AG20443 (cell line): ENCODE data around the gene MAP1B.
"Not testable (repeated sequence)": the region's sequence is repeated elsewhere in the genome, so short reads cannot be mapped to it uniquely, and the experiment has no call there.

Source experiments
- DNase-seq: peaks from one replicate; pipeline ENCODE4 v3.0.0; 2012; ENCODE audit warnings: low spot score, mixed read lengths

MAP1B gene

DNA sequence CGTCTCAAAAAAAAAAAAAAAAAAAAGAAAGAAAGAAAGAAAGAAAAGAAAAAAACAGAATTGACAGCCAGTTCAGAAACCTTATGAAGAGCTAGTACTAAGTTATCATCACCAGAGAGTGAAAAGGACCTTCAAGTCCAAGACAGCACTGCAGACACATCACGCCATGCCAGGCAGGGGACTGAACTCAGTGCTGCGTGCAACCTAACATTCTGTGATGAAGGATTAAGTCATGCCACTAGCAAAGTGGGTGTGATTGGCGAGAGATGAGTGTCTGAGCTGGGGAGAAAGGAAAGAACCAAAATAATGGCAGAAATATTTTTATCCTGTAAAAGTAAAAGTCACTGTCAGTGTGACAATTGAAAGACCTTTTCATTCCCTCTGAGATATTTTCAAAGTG lies 54.7 kb downstream of the MAP1B start:
- DNase-seq: no peak

DNA sequence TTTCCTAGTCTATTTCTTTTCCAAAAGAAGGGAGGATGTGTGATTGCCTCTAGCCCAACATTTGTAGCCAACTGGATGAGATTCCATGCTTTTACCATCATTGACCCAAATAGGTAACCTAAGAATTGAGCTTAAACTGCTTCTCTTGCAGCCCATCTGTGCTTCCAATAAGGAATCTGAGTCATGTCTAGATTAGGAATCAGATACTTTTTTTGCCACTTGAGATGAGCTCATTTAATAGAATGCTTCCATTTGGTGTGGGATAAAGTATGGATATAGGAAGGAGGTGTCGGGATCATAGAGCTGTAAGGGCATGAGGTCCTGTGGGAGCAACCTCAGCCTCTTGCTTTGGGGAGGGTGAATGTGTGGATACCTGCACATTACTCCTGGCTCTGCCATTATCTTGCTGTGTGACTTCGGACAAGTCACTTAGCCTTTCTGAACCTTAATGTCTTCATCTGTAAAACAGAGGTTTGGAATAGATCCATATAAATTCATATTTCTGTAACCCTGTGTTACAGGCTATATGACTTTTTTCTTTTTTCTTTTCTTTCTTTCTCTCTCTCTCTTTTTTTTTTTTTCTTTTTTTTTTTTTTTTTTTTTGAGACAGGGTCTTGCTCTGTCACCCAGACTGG lies 56.2 kb downstream of the MAP1B start:
- DNase-seq: no peak

DNA sequence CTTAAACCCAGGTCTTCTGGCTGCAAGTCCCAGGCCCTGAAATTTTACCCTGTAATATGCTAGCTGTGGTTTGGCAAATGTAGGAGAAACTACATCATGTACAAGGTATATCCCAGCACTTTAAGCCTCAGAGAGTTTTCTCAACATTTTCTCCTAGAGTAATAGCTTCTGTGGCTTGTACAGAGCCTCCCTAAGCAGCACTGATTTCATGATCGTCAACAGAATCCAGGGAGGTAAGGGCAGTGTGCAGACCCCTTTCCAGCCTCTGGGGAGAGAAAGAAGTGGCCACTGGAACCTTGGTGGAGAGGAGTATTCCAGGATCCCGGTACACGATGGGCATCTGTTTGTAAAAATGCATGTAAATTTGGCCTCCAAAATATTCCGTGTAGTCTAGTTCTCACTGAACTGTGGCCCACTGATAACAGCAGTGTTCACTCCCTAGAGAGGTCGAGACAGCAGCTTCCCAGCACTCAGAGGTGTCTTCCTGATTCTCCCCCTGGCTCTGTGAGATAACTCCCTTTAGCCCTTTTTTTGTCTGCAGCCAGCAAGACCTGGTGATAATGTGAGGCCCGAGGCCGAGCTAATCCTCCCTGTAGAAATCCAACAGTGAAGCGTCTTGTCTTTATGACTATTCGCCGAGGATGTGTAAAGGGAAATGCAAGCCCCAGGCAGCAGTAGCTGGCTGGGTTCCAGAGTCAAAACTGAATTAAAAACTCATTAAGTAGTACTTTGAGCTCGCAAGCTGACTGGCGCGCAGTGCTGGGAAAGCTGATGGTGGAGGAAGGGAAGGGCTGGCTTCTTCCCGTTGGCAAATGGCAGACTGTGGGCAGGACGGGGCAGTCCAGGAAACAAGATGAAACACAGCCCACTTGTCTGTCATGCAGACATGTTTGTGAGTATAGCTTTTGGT lies 59.0 kb downstream of the MAP1B start:
- DNase-seq: peak; percentile 29

GRCh38 chr5:72167257-72167656 lies 60.0 kb downstream of the MAP1B start:
- DNase-seq: no peak

- DNase-seq: peak; percentile 83
Observed at GRCh38 chr5:72167804-72168203, 60.5 kb downstream of the MAP1B start.

- DNase-seq: no peak
Observed at GRCh38 chr5:72170101-72170500, 62.8 kb downstream of the MAP1B start.

GRCh38 chr5:72171181-72171580 lies 63.9 kb downstream of the MAP1B start:
- not testable (repeated sequence) for DNase-seq

- no peak for DNase-seq
Observed at GRCh38 chr5:72171667-72172066, 64.4 kb downstream of the MAP1B start.

DNA sequence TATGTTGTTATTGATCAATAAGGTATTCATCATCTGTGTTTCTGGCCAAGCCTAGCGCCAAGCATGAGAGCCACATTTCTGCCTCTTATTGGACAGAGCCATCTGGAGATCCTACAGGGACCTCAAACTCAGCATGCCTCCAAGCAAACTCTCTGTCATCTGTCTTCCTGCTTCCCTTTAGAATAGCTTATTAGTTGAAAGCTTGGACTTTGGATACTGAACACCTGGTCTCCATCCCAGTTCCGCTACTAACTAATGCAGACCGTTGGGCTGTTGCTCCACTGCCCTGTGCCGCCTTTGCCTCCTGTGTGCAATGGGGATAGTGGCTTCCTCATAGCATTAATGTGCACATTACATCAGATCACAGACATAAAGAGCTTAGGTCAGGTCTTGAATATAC lies 65.5 kb downstream of the MAP1B start:
- DNase-seq: no peak

- no peak for DNase-seq
Observed at GRCh38 chr5:72177538-72177937, 70.3 kb downstream of the MAP1B start.

DNA sequence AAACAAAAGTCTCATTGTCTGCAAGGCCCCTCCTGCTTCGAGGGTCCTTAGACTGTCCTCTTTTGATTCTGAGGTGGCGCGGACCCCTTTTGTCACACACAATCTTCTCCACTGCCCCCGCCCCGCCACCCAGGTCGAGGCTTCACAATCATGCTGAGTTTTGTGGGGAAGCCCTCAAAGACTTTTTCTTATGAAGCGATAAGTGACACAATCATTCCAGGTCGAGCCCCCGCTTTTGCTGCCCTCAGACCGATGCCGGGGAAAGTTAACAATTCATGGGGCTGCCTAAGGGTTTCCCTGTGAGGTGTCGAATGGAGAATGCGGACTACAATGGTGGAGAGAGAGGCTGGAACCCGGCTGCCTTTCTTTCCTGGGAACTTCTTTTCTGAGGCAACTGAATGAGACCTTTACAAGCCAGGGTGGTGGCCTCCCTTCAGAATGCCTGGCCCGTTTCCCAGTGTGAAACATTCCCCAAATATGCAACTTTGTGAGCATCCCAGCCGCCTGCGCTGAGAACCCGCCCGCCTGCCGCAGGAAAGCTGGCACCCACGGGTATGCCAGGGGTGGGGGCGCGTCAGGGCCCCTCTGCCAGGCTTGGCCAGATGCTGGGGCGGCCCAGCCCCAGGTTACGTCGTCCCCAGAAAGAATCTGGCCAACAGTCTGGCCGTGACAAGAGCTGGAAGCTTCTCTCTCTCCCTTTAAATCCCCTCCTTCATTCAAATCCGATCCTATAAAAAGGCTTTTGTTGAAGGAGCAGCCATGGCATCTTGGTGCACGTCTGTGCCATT lies 71.9 kb downstream of the MAP1B start:
- DNase-seq: peak; percentile 93

DNA sequence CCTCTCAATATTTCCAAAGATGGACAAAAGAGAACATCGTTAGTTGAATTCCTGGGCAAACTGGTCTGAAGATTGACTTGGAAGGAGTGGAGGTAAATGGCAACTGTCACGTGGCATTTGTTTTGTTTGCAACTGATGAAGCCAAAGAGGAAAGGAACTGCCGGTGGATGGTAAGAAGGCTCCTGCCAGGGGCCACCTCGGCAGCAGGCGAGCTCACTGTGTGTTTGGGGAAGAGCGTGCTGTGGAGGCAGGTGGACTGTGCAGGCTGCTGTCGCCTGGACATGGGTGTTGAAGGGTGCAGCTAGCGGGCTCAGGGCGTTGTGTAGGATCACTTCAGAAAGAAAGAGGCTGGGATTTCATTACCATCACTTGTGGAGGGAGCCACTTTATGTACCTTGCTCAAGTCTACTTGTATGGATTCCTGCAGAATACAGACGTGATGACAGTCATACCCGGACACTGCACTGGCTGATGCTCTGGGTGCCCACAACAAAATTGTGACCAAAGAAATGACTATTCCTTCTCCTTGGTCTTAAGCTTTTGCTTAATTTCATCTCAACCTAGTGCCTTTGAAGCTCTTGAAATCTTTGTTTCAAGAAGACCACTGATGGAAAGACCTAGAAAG lies 72.7 kb downstream of the MAP1B start:
- peak; percentile 18 for DNase-seq

DNA sequence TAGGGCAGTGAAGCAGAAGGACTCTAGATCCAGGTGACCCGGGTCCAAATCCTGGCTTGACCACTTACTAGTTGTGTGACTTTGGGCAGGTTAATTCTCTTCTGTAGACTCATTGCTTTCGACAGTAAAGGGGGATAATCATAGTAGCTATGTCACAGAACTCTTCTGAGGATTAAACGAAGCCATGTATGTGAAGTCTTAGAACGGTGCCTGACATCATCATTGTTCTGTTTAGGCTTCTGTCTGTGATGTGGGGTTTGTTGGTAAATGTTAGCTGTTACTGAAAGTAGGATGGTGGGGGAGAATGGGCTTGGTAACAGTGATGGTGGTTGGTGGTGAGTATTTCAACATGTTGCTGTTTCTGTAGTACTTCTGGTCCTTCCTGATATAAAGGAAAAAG lies 73.7 kb downstream of the MAP1B start:
- no peak for DNase-seq

DNA sequence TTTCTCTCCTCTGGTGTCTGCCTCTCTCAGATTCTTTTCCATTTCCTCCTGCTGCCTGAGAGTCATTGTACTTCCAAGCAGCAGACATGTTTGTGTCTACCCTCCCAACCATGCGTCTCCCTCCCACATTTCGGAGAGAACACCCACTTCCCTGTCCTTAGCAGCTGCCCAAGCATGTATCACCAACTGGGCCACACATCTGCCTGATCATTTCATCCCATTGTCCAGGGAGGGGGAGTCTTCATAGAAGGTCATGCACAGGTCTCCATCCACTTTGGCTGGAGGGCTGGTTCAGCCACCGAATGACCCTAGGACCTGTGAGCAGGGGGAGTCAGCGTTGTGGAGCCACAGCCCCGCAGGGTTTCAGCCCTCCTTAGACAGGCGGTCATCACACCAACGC lies 75.4 kb downstream of the MAP1B start:
- DNase-seq: no peak

DNA sequence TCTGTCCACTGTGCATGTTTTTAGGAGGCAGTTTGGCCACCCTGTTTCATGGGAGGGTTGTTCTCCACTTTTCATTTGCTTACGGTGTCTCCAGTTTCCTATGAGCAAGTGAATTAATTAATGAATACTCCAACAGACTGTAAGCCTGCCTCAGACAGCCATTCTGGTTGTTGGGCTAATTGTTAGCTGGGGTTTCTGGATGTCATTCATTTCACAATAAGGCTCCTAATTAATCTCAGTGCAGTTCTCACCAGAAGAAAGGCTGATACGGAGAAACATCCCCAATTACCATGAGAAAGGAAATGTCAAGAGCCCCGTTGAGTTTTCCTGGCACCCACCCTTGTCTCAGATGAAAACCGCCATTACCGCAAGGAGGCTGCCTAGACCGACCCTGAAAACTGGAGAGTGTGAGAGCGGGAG lies 75.8 kb downstream of the MAP1B start:
- no peak for DNase-seq

DNA sequence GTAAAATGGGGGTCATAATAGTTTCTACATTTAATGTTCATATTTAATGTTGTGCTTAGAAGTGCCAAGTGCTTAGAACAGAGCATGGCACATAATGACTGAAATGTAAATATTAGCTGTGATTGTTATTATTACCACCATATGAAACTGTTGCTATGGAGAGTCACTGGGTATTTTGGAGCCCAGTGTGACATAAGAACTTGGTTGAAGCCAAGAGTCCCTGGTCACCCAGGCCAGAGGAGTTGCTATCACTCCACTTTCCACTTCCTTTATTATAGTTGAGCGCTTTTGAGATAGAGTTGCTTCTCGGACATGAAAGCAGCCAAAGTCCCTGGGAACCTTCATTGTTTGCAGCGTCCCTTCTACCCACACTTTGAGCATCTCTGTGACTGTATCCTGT lies 77.1 kb downstream of the MAP1B start:
- no peak for DNase-seq

GRCh38 chr5:72185496-72186329 lies 78.4 kb downstream of the MAP1B start:
- peak; percentile 52 for DNase-seq

- DNase-seq: no peak
Observed at GRCh38 chr5:72187388-72188075, 80.3 kb downstream of the MAP1B start.

GRCh38 chr5:72188166-72188565 lies 80.9 kb downstream of the MAP1B start:
- DNase-seq: no peak

DNA sequence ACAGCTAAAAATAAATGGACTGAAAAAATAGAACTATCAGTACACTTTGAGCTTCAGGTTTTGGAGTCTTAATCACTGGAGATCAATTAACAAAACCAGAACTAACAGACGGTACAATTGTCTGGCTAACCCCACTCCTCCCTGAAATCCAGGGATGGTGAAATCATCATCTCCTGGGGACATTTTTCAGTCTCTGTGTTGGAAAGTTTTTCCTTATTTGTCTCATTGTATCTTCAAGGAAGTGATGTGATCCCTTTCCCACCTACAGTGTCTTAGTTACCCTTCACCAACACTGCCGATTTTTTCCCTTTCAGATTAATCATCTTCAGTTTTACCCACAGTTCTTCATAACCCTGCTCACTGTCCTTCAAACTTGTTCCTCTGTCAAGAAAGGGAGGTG lies 81.9 kb downstream of the MAP1B start:
- DNase-seq: no peak

GRCh38 chr5:72191404-72191803 lies 84.1 kb downstream of the MAP1B start:
- DNase-seq: peak; percentile 12
